Left ventricle myocardium inferior (tissue), 1 donor: ENCODE results near the gene PLXNB2. TPM values are rescaled to one million over a fixed set of nuclear protein-coding genes. Genes with fewer than 3 reads are reported as not detected.

Experiments
- DNase-seq: peaks from one replicate; pipeline ENCODE4 v3.0.0-alpha.2; 2020
- H3K27ac ChIP-seq: fragments of 200-600 bp; replicated peaks from 2 replicates; pipeline ENCODE4 v1.8.0; 2021
- H3K27me3 ChIP-seq: fragments of 200-600 bp; 2 replicates; pipeline ENCODE4 v1.8.0; 2021; ENCODE audit warnings: low read depth
- H3K36me3 ChIP-seq: fragments of 200-600 bp; 2 replicates; pipeline ENCODE4 v1.8.0; 2021
- H3K4me1 ChIP-seq: fragments of 200-600 bp; 2 replicates; pipeline ENCODE4 v1.8.0; 2021
- H3K4me3 ChIP-seq: fragments of 200-600 bp; 2 replicates; pipeline ENCODE4 v1.8.0; 2021; ENCODE audit warnings: mild to moderate bottlenecking, moderate library complexity
- H3K9me3 ChIP-seq: fragments of 200-600 bp; replicated peaks from 2 replicates; pipeline ENCODE4 v1.8.0; 2021
- intact Hi-C: fragments of 100-400 bp; cut with micrococcal nuclease; formaldehyde crosslinking; loops from one replicate; pipeline ENCODE4 v1.11.0; 2022
- total RNA-seq: library from RNA; stranded (reverse); fragmentation: NEBNext Ultra II Directional; extraction: Animal tissue kit (Norgen Biotek cat#: 25700); gene quantifications from one replicate; pipeline ENCODE4 v1.2.1, GENCODE V29; 2021
- TF ChIP-seq, protein P1 (sequence below): fragments of 200-600 bp; IDR thresholded peaks from 2 replicates; pipeline ENCODE4 v1.8.0; 2021; ENCODE audit warnings: antibody characterized with exemption, mild to moderate bottlenecking, borderline replicate concordance
- donor health status: DM: no; HTN: yes; CAD: no; lungs with severe emphysema.

PLXNB2 gene
- total RNA-seq, 1 donor from 2014 or later: 50.2 TPM

DNA sequence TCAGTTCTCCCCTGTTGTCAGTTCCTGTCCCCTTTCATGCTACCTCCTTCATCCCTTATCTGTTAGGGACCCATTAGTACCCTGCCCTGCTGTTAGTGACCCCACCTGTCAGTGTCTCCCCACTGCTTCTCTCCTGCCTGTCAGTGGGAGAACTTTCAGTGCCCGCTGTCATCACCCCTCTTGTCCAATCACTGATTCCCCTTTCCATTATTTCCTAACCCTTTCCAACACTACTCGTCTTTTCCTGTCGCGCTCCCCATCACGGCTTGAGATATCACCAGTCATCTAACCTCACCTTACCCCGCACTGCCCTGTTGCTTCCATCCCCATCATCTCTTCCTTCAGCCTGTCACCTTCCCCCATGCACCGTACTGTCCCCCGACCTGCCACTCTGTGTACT, 39.7 kb upstream of the PLXNB2 start:
- H3K4me3 ChIP-seq: no peak overlapping the region
- H3K4me1 ChIP-seq: peaks cover 18% of the 10 kb centered on the region
- no peaks in the 10 kb centered on the region for H3K9me3 ChIP-seq
- peaks cover 8% of the 10 kb centered on the region for H3K36me3 ChIP-seq
- TF ChIP-seq, protein P1, sequence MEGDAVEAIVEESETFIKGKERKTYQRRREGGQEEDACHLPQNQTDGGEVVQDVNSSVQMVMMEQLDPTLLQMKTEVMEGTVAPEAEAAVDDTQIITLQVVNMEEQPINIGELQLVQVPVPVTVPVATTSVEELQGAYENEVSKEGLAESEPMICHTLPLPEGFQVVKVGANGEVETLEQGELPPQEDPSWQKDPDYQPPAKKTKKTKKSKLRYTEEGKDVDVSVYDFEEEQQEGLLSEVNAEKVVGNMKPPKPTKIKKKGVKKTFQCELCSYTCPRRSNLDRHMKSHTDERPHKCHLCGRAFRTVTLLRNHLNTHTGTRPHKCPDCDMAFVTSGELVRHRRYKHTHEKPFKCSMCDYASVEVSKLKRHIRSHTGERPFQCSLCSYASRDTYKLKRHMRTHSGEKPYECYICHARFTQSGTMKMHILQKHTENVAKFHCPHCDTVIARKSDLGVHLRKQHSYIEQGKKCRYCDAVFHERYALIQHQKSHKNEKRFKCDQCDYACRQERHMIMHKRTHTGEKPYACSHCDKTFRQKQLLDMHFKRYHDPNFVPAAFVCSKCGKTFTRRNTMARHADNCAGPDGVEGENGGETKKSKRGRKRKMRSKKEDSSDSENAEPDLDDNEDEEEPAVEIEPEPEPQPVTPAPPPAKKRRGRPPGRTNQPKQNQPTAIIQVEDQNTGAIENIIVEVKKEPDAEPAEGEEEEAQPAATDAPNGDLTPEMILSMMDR: no peak
- H3K27ac ChIP-seq: no peak overlapping the region
- intact Hi-C loops: no loop called here
- DNase-seq: no peak
- H3K27me3 ChIP-seq: no peaks in the 10 kb centered on the region

DNA sequence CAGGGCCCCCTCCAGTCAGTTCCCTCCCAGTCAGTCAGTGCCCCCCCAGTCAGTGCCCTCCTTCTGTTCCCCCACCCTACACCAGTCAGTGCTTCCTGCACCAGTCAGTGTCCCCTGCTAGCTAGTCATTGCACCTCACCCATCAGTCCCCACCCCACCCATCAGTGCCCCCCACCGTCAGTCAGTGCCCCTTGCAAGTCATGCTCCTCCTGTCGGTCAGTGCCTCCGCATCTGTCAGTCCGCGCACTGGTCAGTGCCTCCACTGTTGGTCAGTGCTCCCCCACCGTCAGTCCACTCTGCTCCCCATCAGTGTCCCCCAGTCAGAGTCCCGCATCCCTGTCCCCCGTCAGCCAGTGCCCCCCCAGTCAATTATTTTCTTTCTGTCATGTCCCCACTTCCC, 39.0 kb upstream of the PLXNB2 start:
- intact Hi-C loops: no loop called here
- DNase-seq: no peak
- Histone ChIP-seq H3K27ac (no peak overlapping the region), H3K4me1 (peaks cover 21% of the 10 kb centered on the region), H3K36me3 (peaks cover 1% of the 10 kb centered on the region), H3K27me3 (no peaks in the 10 kb centered on the region), H3K9me3 (no peaks in the 10 kb centered on the region), H3K4me3 (no peak overlapping the region)
- TF ChIP-seq, protein P1: no peak

DNA sequence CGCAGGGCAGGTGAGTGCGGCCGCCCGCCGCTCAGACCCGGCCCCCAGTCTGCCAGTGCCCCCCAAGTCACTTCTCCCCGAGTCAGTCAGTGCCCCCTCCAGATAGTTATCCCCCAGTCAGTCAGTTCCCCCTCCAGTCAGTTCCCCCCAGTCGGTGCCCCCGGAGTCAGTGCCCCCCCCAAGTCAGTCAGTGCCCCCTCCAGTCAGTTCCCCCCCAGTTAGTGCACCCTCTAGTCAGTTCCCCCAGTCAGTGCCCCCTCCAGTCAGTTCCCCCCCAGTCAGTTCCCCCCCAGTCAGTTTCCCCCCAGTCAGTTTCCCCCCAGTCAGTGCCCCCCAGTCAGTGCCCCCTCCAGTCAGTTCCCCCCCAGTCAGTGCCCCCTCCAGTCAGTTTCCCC, 36.1 kb upstream of the PLXNB2 start:
- Histone ChIP-seq H3K4me1 (peaks cover 21% of the 10 kb centered on the region), H3K4me3 (peak overlapping the region; percentile 93), H3K9me3 (no peaks in the 10 kb centered on the region), H3K27ac (peak overlapping the region; percentile 87), H3K27me3 (no peaks in the 10 kb centered on the region), H3K36me3 (no peaks in the 10 kb centered on the region)
- intact Hi-C loops: no loop called here
- TF ChIP-seq, protein P1: no peak
- DNase-seq: no peak

DNA sequence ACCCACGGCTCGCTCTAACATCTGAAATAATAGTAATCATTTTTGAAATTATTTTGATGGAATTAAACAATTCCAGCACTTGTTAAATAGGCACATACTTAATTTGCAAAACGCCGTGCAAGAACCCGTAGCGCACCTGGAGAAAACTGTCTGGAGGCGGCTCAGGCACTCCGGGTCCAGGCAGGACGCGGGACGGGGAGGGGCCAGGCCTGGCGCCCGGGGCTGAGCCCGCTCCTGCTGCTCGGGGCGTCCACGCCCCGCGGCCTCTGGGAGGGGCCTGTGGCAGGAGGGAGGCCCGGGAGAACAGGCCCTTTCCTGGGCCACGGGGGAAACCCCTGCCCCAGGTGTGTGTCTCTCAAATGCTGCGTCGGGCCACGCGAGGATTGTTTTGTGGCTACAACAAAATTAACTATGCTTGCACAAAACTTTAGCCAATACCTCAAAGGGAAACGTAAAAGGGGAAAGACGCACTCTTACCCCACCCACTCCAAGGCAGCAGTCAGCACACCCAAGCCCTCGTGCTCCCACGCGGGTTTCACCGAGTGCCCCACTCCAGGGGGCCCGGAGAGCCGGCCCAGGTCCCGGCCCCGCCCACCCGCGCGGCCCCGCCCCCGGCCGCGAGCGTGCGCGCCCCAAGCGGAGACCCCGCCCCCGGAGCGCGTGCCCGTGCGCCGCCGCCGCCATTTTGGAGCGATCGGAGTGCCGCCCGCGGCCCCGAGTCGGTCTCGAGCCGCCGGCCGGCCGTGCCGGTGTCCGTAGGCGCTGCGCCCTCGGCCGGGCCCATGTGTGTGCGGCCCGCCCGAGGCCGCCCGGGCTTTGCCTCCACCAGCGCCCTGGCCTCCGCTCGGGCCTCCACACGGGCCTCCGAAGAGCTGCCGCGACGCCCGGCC, 35.5 kb upstream of the PLXNB2 start, which contains the start of gene PPP6R2:
Gene PPP6R2 (plus strand): TSS at position 677 of the 890 bp plus-strand sequence. CDS start 50,582 bp downstream, outside the sequence.
- Histone ChIP-seq H3K9me3 (no peaks in the 10 kb centered on the region), H3K4me3 (peak within 1 kb of the TSS; percentile 93), H3K36me3 (no peaks in the 10 kb centered on the region), H3K27ac (peak within 1 kb of the TSS; percentile 87), H3K4me1 (peaks cover 21% of the 10 kb centered on the region), H3K27me3 (no peaks in the 10 kb centered on the region)
- DNase-seq: peak; percentile 85
- TF ChIP-seq, protein P1: peak; percentile 1
- intact Hi-C loops: no loop called here

DNA sequence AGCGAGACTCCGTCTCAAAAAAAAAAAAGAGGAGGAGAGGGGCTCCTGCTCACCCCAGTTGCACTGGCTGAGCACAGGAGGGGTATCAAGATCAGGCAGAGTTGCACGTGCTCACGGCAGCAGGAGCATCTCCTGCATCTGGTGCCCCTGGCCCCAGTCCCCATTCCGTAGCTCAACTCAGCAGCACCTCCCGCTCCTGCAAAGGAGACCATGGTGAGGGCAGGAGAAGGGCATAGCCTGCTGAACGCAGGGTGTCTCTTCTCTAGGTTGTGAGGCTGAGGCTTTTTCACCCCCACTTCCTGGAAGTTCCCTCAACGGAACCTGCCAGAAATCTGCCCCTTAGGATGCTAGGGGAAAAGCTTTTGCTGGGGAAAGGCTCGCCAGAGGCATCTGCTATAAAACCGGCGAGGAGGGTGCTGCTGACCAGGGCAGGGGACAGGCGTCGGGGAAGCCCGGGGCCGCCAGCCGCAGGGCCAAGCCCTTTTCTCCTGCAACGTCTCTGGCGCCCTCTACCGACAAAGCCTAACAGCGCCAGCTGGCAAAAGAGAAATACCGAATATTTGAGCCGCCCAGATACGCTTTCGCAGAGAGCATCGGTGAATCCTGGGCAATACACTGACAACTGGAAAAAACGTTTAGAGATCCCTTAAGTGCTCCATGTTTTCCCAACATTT, 34.7 kb upstream of the PLXNB2 start:
- H3K27ac ChIP-seq: peak overlapping the region; percentile 87
- TF ChIP-seq, protein P1: peak; percentile 99

More for the DNA sequence above, 34.7 kb upstream of the PLXNB2 start:
- no peaks in the 10 kb centered on the region for H3K36me3 ChIP-seq
- peak; percentile 87 for DNase-seq
- peak overlapping the region; percentile 93 for H3K4me3 ChIP-seq
- H3K4me1 ChIP-seq: peaks cover 14% of the 10 kb centered on the region
- intact Hi-C loops: no loop called here
- no peaks in the 10 kb centered on the region for H3K9me3 ChIP-seq
- no peaks in the 10 kb centered on the region for H3K27me3 ChIP-seq
